ENCODE data around the gene EXOC3L1.

EXOC3L1 gene

GRCh38 chr16:67204076-67204475 lies 14.1 kb upstream of the EXOC3L1 start:
- H3K9me3 ChIP-seq (ENCODE audit: control insufficient read depth, insufficient read depth, low read length): no peaks in the 10 kb centered on the region
- H3K4me1 ChIP-seq (ENCODE audit: control insufficient read depth, insufficient read depth, low read length): peaks cover 5% of the 10 kb centered on the region; the same call in 1 of the 2 replicates
- H3K9ac ChIP-seq (ENCODE audit: low read depth, low read length): no peak overlapping the region
- no peaks in the 10 kb centered on the region for H3K27me3 ChIP-seq (ENCODE audit: control insufficient read depth, insufficient read depth, low read length)
- H3K36me3 ChIP-seq (ENCODE audit: control insufficient read depth, insufficient read depth, low read length): peaks cover 12% of the 10 kb centered on the region; the same call in 1 of the 2 replicates
- no peak overlapping the region for H3K4me3 ChIP-seq (ENCODE audit: low read depth, low read length)
- no peak overlapping the region for H3K27ac ChIP-seq (ENCODE audit: low read depth, low read length)

- peaks cover 11% of the 10 kb centered on the region for H3K4me1 ChIP-seq (ENCODE audit: control insufficient read depth, insufficient read depth, low read length)
- H3K27ac ChIP-seq (ENCODE audit: low read depth, low read length): no peak overlapping the region
- H3K27me3 ChIP-seq (ENCODE audit: control insufficient read depth, insufficient read depth, low read length): no peaks in the 10 kb centered on the region
- H3K9ac ChIP-seq (ENCODE audit: low read depth, low read length): no peak overlapping the region
- H3K36me3 ChIP-seq (ENCODE audit: control insufficient read depth, insufficient read depth, low read length): peaks cover 13% of the 10 kb centered on the region; the same call in 1 of the 2 replicates
- no peak overlapping the region for H3K4me3 ChIP-seq (ENCODE audit: low read depth, low read length)
- H3K9me3 ChIP-seq (ENCODE audit: control insufficient read depth, insufficient read depth, low read length): no peaks in the 10 kb centered on the region
These were observed 13.1 kb upstream of the EXOC3L1 start for GRCh38 chr16:67202956-67203493.

- Histone ChIP-seq H3K9ac (ENCODE audit: low read depth, low read length) (no peak overlapping the region), H3K36me3 (ENCODE audit: control insufficient read depth, insufficient read depth, low read length) (peaks cover 19% of the 10 kb centered on the region), H3K4me1 (ENCODE audit: control insufficient read depth, insufficient read depth, low read length) (peaks cover 11% of the 10 kb centered on the region), H3K9me3 (ENCODE audit: control insufficient read depth, insufficient read depth, low read length) (no peaks in the 10 kb centered on the region), H3K4me3 (ENCODE audit: low read depth, low read length) (no peak overlapping the region), H3K27me3 (ENCODE audit: control insufficient read depth, insufficient read depth, low read length) (no peaks in the 10 kb centered on the region), H3K27ac (ENCODE audit: low read depth, low read length) (no peak overlapping the region)
These were observed 12.5 kb upstream of the EXOC3L1 start for GRCh38 chr16:67202426-67202825.

GRCh38 chr16:67201411-67202345 lies 11.7 kb upstream of the EXOC3L1 start:
- Histone ChIP-seq H3K4me3 (ENCODE audit: low read depth, low read length) (no peak overlapping the region), H3K27me3 (ENCODE audit: control insufficient read depth, insufficient read depth, low read length) (no peaks in the 10 kb centered on the region), H3K4me1 (ENCODE audit: control insufficient read depth, insufficient read depth, low read length) (peaks cover 6% of the 10 kb centered on the region; the same call in 1 of the 2 replicates), H3K27ac (ENCODE audit: low read depth, low read length) (no peak overlapping the region), H3K36me3 (ENCODE audit: control insufficient read depth, insufficient read depth, low read length) (peaks cover 26% of the 10 kb centered on the region), H3K9ac (ENCODE audit: low read depth, low read length) (no peak overlapping the region), H3K9me3 (ENCODE audit: control insufficient read depth, insufficient read depth, low read length) (no peaks in the 10 kb centered on the region)

GRCh38 chr16:67200491-67200890 lies 10.6 kb upstream of the EXOC3L1 start:
- no peaks in the 10 kb centered on the region for H3K27me3 ChIP-seq (ENCODE audit: control insufficient read depth, insufficient read depth, low read length)
- H3K27ac ChIP-seq (ENCODE audit: low read depth, low read length): no peak overlapping the region
- no peaks in the 10 kb centered on the region for H3K9me3 ChIP-seq (ENCODE audit: control insufficient read depth, insufficient read depth, low read length)
- peaks cover 6% of the 10 kb centered on the region; the same call in 1 of the 2 replicates for H3K4me1 ChIP-seq (ENCODE audit: control insufficient read depth, insufficient read depth, low read length)
- H3K36me3 ChIP-seq (ENCODE audit: control insufficient read depth, insufficient read depth, low read length): peaks cover 38% of the 10 kb centered on the region
- 0 out of 2 replicates have a peak overlapping the region, but pooled peaks have one; percentile 5 for H3K4me3 ChIP-seq (ENCODE audit: low read depth, low read length)
- no peak overlapping the region for H3K9ac ChIP-seq (ENCODE audit: low read depth, low read length)

- peaks cover 6% of the 10 kb centered on the region; the same call in 1 of the 2 replicates for H3K4me1 ChIP-seq (ENCODE audit: control insufficient read depth, insufficient read depth, low read length)
- no peak overlapping the region for H3K27ac ChIP-seq (ENCODE audit: low read depth, low read length)
- H3K9ac ChIP-seq (ENCODE audit: low read depth, low read length): no peak overlapping the region
- H3K9me3 ChIP-seq (ENCODE audit: control insufficient read depth, insufficient read depth, low read length): no peaks in the 10 kb centered on the region
- H3K36me3 ChIP-seq (ENCODE audit: control insufficient read depth, insufficient read depth, low read length): peaks cover 45% of the 10 kb centered on the region
- H3K4me3 ChIP-seq (ENCODE audit: low read depth, low read length): peak overlapping the region; percentile 94
- no peaks in the 10 kb centered on the region for H3K27me3 ChIP-seq (ENCODE audit: control insufficient read depth, insufficient read depth, low read length)
These were observed 9.9 kb upstream of the EXOC3L1 start for GRCh38 chr16:67199808-67200198.

- no peaks in the 10 kb centered on the region for H3K9me3 ChIP-seq (ENCODE audit: control insufficient read depth, insufficient read depth, low read length)
- H3K9ac ChIP-seq (ENCODE audit: low read depth, low read length): peak within 1 kb of the TSS; percentile 60; the same call in 1 of the 2 replicates
- H3K36me3 ChIP-seq (ENCODE audit: control insufficient read depth, insufficient read depth, low read length): peaks cover 51% of the 10 kb centered on the region
- no peaks in the 10 kb centered on the region for H3K27me3 ChIP-seq (ENCODE audit: control insufficient read depth, insufficient read depth, low read length)
- peak within 1 kb of the TSS; percentile 55 for H3K27ac ChIP-seq (ENCODE audit: low read depth, low read length)
- H3K4me3 ChIP-seq (ENCODE audit: low read depth, low read length): peak within 1 kb of the TSS; percentile 94
- H3K4me1 ChIP-seq (ENCODE audit: control insufficient read depth, insufficient read depth, low read length): peaks cover 6% of the 10 kb centered on the region; the same call in 1 of the 2 replicates
These were observed 9.3 kb upstream of the EXOC3L1 start, which contains the start of gene ELMO3 for GRCh38 chr16:67199011-67199807. Gene ELMO3 (plus strand): TSS chr16:67199131. CDS start chr16:67199327, 196 bp downstream.

GRCh38 chr16:67198238-67198734 lies 8.3 kb upstream of the EXOC3L1 start:
- Histone ChIP-seq H3K36me3 (ENCODE audit: control insufficient read depth, insufficient read depth, low read length) (peaks cover 60% of the 10 kb centered on the region), H3K4me1 (ENCODE audit: control insufficient read depth, insufficient read depth, low read length) (peaks cover 6% of the 10 kb centered on the region; the same call in 1 of the 2 replicates), H3K27ac (ENCODE audit: low read depth, low read length) (no peak overlapping the region), H3K4me3 (ENCODE audit: low read depth, low read length) (peak overlapping the region; percentile 94), H3K9me3 (ENCODE audit: control insufficient read depth, insufficient read depth, low read length) (no peaks in the 10 kb centered on the region), H3K27me3 (ENCODE audit: control insufficient read depth, insufficient read depth, low read length) (no peaks in the 10 kb centered on the region), H3K9ac (ENCODE audit: low read depth, low read length) (no peak overlapping the region)

GRCh38 chr16:67197704-67198103 lies 7.8 kb upstream of the EXOC3L1 start:
- Histone ChIP-seq H3K9ac (ENCODE audit: low read depth, low read length) (no peak overlapping the region), H3K27ac (ENCODE audit: low read depth, low read length) (no peak overlapping the region), H3K4me1 (ENCODE audit: control insufficient read depth, insufficient read depth, low read length) (peaks cover 12% of the 10 kb centered on the region; the same call in 1 of the 2 replicates), H3K36me3 (ENCODE audit: control insufficient read depth, insufficient read depth, low read length) (peaks cover 63% of the 10 kb centered on the region), H3K9me3 (ENCODE audit: control insufficient read depth, insufficient read depth, low read length) (no peaks in the 10 kb centered on the region), H3K4me3 (ENCODE audit: low read depth, low read length) (no peak overlapping the region), H3K27me3 (ENCODE audit: control insufficient read depth, insufficient read depth, low read length) (no peaks in the 10 kb centered on the region)

GRCh38 chr16:67196881-67197280 lies 6.9 kb upstream of the EXOC3L1 start:
- Histone ChIP-seq H3K4me1 (ENCODE audit: control insufficient read depth, insufficient read depth, low read length) (peaks cover 13% of the 10 kb centered on the region; the same call in 1 of the 2 replicates), H3K27me3 (ENCODE audit: control insufficient read depth, insufficient read depth, low read length) (no peaks in the 10 kb centered on the region), H3K9ac (ENCODE audit: low read depth, low read length) (no peak overlapping the region), H3K27ac (ENCODE audit: low read depth, low read length) (no peak overlapping the region), H3K36me3 (ENCODE audit: control insufficient read depth, insufficient read depth, low read length) (peaks cover 57% of the 10 kb centered on the region), H3K9me3 (ENCODE audit: control insufficient read depth, insufficient read depth, low read length) (no peaks in the 10 kb centered on the region), H3K4me3 (ENCODE audit: low read depth, low read length) (no peak overlapping the region)
